RWPE1 (cell line): ENCODE data around the gene IRX6.

Experiments used
- CTCF ChIA-PET: fragments of 350-600 bp; sonication (Branson Sonifier 250); formaldehyde crosslinking; extraction: SDS; loops from one replicate; lab custom pipeline; 2021; lab: Yijun Ruan, JAX
- POLR2A ChIA-PET: fragments of 400-600 bp; formaldehyde crosslinking; extraction: SDS; loops from one replicate; lab custom pipeline; 2020; ENCODE audit warnings: antibody characterized with exemption; ENCODE audit not compliant: low non-redundant PET; lab: Yijun Ruan, JAX
- DNase-seq: peaks from one replicate; pipeline ENCODE4 v3.0.0; 2012; ENCODE audit warnings: low spot score
- H3K27ac ChIP-seq: fragments of 450-650 bp; 2 replicates; pipeline ENCODE4 v1.5.1; 2017
- TF ChIP-seq, protein P1 (sequence below): fragments of 450-650 bp; conservative IDR thresholded peaks from 2 replicates; pipeline ENCODE4 v1.5.1; 2017; ENCODE audit warnings: low read depth, mild to moderate bottlenecking

IRX6 gene

DNA sequence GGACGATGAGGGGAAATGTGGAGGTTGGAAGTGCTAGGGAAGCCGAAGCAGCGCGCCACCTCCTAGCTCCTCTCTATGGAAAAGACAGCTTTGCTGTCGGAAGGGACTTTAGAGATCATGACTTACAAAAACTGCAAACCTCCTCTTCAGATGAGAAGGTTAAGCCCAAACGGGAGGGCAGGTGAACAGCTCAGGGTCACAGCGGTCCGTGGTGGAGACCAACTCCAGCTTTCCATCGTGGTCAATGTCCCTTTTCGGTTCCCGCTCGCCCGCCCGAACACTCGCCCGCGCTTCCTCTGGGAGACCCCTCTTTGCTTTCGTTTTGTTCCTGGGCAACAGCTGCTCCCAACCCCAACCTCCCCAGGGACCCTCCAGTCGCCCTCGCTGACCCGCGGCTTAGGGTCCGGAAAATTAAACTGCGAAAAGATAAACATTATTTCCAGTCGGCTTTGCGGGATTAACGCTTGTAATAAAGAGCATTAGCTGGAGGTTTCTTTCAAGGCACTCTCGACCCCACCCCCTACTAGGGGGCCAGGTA is 7.7 kb downstream of the IRX6 start:
- no peak overlapping the region for H3K27ac ChIP-seq
- DNase-seq, result no peak
- TF ChIP-seq, protein P1, sequence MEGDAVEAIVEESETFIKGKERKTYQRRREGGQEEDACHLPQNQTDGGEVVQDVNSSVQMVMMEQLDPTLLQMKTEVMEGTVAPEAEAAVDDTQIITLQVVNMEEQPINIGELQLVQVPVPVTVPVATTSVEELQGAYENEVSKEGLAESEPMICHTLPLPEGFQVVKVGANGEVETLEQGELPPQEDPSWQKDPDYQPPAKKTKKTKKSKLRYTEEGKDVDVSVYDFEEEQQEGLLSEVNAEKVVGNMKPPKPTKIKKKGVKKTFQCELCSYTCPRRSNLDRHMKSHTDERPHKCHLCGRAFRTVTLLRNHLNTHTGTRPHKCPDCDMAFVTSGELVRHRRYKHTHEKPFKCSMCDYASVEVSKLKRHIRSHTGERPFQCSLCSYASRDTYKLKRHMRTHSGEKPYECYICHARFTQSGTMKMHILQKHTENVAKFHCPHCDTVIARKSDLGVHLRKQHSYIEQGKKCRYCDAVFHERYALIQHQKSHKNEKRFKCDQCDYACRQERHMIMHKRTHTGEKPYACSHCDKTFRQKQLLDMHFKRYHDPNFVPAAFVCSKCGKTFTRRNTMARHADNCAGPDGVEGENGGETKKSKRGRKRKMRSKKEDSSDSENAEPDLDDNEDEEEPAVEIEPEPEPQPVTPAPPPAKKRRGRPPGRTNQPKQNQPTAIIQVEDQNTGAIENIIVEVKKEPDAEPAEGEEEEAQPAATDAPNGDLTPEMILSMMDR, result no peak
- POLR2A ChIA-PET, result no interaction called here
- CTCF ChIA-PET, result interaction anchor here (0.6 kb wide), 1 partner anchor 268 kb away, joined by 3 read pairs; no protein-coding TSS in a partner anchor

DNA sequence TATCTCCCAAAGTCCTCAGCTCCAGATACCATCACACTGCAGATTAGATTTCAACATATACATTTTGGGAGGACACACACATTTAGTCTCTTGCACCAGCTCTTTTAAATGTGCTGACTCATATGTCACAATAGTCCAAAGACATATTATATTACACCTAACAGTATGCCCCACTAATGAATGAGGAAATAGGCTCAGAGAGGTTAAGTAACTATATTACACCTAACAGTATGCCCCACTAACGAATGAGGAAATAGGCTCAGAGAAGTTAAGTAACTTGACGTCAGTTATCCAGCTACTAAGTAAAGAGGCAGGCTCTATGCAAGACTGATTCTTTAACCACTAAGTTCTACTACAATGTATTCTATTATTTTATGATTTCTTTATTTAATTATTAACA is 9.7 kb downstream of the IRX6 start:
- TF ChIP-seq, protein P1, result no peak
- H3K27ac ChIP-seq, result no peak overlapping the region
- ChIA-PET CTCF (no interaction called here), POLR2A (no interaction called here)
- no peak for DNase-seq

DNA sequence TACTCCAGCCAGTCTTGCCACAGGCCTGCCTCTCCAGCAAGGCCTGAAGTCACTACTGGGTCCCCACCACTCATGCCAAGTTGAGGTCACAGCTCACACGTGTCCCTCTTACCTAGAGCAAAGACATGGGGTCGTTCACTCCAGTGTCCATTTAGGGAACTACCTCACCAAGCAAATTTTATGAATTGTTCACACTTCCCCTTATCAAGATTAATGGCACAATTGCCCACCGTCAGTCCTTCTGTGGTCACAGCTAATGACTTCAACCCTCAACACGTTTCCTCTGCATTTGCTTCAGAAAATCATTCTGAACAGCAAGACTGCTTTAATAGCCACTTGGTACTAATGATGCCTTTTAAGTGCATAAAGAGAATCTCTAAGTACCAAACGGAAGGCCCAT is 14.6 kb downstream of the IRX6 start:
- CTCF ChIA-PET, result no interaction called here
- POLR2A ChIA-PET, result no interaction called here
- TF ChIP-seq, protein P1, result no peak
- H3K27ac ChIP-seq, result no peak overlapping the region
- no peak for DNase-seq

DNA sequence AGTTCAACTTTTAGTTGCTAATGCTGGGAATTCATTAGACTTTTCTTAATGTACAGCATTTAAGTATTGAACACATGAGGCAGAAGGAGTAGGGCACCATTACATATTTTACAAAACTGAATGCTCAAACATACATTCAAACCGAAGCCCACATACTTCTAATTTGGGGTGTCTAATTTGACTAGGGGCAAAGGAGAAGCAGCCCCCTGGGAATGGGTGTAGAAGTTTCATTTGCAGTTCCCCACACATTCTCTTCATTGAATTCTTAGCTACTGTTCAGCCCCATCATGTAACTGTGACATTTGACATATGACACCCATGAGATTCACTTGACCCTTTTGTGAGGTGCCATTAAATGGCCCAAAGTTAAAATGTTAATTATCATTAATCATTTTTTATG is 16.4 kb downstream of the IRX6 start:
- no peak overlapping the region for H3K27ac ChIP-seq
- ChIA-PET CTCF (interaction anchor here (0.6 kb wide), 1 partner anchor 17 kb away, joined by 3 read pairs; the partner anchor contains the start of gene IRX6), POLR2A (no interaction called here)
- no peak for DNase-seq
- TF ChIP-seq, protein P1, result no peak

DNA sequence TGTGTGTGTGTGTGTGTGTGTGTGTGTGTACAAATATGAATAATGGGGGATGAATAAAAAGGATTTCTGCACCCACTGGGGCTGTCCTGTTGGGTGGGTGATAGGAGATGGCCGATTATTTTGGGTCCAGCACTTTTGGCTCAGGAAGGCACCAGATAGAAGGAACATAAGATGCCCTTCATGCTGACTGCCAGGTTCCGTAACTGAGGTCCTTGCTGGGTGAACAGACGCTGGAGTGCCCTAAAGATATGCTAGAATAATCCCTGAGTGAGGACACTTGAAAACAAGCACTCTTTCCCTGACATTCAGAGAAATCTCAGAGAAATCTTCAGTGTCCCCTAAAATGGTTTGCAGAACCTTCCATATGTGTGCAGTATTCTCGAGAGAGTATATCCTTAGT is 17.7 kb downstream of the IRX6 start:
- ChIA-PET CTCF (interaction anchor here (0.6 kb wide), 2 partner anchors 89 to 980 kb away, joined by 3 read pairs; no protein-coding TSS in a partner anchor), POLR2A (no interaction called here)
- DNase-seq, result no peak
- no peak overlapping the region for H3K27ac ChIP-seq
- TF ChIP-seq, protein P1, result no peak

DNA sequence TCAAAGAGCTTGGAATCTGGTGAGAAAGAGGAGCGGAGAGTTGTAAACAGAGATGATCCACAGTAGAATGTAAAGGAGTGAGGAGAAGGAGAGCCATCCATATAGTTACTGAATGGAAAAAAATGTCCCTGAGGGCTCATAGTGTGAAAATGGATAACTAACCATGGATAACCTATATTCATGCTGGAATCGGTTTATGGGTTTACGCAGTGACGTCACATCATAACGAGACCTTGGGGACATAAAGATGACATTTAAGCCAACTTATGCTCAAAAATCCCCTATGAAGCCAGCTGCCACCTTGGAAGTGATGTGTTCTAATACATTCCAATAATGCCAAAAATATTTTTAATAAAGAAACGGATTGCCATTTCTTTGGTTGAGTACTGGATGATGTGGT is 22.5 kb downstream of the IRX6 start:
- H3K27ac ChIP-seq, result no peak overlapping the region
- ChIA-PET POLR2A (no interaction called here), CTCF (no interaction called here)
- DNase-seq, result no peak
- TF ChIP-seq, protein P1, result no peak
